Measurements from ENCODE around the gene ZBTB16.

Gene ZBTB16

GRCh38 chr11:114250993-114251814, 191.7 kb downstream of the ZBTB16 start:
- DNase-seq, result no peak

DNA sequence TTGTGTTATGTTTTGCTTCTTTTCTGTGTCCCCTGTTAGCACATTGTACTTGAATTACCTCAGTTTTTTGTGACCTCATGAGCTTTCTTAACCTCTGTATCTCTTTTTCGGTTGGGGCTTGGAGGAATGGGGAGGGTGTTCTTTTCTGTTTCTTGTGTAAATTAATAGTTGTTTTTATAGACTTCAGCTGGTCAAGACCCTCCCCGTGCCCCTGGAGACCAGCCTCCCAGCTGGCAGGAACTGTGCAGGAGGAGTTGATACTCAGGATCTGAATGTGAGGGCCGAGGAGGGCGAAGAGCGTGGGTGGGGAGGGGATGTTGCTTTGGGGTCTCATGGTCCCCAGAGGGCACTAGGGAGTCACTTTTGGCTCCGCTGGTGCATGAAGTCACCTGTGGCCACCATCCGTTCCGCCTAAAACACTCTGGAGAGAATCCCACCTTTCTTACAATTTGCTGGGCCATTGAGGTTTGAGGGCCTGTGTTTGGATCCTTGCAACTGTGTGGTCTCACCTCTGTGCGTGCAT, 192.4 kb downstream of the ZBTB16 start:
- DNase-seq, result no peak

- DNase-seq, result no peak
These were observed 193.3 kb downstream of the ZBTB16 start for GRCh38 chr11:114252767-114253166.

GRCh38 chr11:114253771-114254170, 194.3 kb downstream of the ZBTB16 start:
- DNase-seq, result no peak

GRCh38 chr11:114254571-114255146, 195.1 kb downstream of the ZBTB16 start:
- no peak for DNase-seq

- no peak for DNase-seq
These were observed 195.8 kb downstream of the ZBTB16 start for GRCh38 chr11:114255289-114255688.

DNA sequence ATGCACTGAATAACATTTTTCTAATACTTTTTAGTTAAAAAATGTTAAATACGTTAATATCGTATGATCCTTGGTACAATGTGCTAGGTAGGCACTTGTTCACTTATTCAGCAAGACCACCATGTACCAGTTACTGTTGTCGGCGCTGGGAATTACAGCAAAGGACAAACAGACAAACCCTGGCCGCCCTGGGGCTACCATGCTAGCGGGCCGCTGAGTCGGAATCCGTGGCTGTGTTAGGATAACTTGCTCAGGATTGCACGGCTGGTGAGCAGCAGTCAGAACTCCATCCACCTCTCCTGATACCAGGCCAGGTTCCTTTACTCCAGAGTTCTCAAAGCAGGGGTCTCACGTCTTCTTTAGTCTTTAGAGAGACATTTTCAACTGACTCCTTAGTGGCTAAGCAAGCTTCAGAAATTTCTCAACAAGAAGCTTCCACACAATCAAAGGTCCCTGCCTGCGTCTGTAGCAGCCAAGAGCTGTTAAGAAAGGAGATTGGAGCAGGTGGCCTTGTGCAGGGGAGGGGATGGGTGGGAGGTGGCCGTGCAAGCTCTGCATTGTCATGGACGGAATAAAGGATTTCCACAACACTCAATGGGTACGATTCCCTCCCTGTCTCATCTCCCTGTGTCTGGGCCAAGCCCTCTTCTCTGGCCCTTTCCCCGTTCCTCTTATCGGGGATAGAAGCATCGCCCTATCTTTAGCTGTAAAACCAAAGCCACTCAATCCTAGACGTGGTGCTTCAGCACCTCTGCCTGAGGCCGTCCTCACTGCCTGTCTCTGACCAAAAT, 196.9 kb downstream of the ZBTB16 start:
- DNase-seq, result no peak

- no peak for DNase-seq
These were observed 197.4 kb downstream of the ZBTB16 start for GRCh38 chr11:114256967-114257286.

GRCh38 chr11:114257621-114258558, 198.4 kb downstream of the ZBTB16 start:
- no peak for DNase-seq

- DNase-seq, result no peak
These were observed 199.2 kb downstream of the ZBTB16 start for GRCh38 chr11:114258696-114259095.

GRCh38 chr11:114259124-114259526, 199.6 kb downstream of the ZBTB16 start:
- DNase-seq, result no peak

DNA sequence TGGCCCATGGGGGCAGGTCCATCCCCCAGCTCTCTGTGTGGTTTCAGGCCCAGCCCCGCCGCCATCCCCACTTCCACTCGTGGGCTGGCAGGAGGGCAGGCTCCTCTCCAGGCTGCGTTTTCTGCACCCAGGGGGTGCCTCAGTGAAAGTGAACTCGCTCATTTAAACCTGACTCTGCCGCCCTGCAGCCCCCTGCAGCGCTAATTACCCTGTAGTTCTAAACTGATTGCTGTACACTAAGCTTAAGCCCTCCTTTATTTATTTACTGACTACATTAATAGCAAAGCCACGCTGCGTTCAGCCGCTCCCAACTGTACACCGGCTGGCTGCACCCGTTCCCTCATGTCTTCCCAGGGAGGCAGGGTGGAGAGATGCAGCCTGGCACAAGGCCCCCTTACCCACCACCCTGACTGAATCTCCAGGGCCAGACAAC, 200.1 kb downstream of the ZBTB16 start:
- DNase-seq, result no peak

DNA sequence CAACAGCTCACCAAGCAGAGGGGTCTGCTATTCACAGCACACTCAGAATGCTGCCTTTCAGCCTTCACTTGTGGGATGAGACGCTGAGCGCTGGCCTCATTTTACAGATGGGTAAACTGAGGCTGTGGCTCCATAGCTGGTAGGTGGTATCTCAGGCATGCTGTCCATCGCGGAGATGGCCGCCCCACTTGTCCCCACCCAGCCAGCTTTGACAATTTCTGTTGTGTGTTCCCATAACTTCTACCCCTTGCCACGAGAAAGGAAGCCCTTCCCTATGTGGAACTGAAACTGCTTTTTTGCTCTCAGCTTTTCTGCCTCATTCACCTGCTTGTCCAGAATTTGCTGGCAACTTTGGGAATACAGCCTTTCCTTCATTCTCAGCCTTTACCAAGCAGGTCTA, 200.6 kb downstream of the ZBTB16 start:
- no peak for DNase-seq

DNA sequence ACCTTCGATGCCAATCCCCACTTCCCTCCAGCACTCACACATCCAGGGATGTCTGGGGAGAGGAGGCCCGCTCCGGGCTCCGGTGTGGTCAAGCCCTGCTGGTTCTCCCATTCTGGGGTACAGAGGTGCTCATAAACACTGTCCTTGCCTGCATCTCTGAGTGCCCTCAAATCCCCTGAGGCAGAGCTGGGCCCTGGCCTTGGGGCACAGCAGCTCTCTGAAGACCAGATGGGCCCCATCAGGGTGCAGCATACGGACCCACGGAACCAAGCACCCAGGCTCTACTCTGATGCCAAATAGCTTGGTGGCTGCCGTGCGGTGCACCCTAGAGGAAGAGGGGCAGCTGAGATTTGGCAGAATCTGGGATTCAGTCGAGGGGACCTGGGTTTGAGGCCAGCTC, 201.0 kb downstream of the ZBTB16 start:
- no peak for DNase-seq

DNA sequence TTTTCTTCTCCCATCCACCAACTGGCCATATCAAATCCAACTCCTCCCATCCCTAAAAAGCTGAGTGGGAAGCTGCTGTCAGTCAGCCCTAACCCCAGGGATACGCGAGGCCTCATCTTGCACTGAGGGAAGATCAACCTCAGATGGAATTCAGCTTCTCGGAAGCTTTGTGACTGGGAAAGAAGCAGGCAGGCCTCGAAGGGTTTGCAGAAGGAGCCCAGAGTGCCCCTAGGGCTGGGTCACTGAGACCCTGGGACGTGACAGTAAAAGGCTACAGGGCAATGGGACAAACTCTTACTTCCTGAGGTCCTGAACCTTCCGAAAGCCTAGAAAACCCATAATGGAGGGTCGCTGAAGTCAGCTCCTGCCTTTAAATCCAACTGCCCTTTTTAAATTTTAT, 202.3 kb downstream of the ZBTB16 start:
- no peak for DNase-seq

- DNase-seq, result peak; percentile 76
These were observed 203.4 kb downstream of the ZBTB16 start for GRCh38 chr11:114262681-114263512.

- no peak for DNase-seq
These were observed 204.1 kb downstream of the ZBTB16 start for GRCh38 chr11:114263513-114264170.

- DNase-seq, result no peak
These were observed 204.9 kb downstream of the ZBTB16 start for GRCh38 chr11:114264381-114264780.

- no peak for DNase-seq
These were observed 205.8 kb downstream of the ZBTB16 start for GRCh38 chr11:114265122-114265878.

- DNase-seq, result no peak
These were observed 210.0 kb downstream of the ZBTB16 start for GRCh38 chr11:114269498-114269897.

All from NCI-H1105 treated with DMSO at 0.1 percent for 48 hours (cell line).